ENCODE measurements around the gene ICE1.

GRCh38 chr5:5401095-5401494 lies 21.4 kb upstream of the ICE1 start:
- TF ChIP-seq CTCF (conservative IDR thresholded peaks at IDR 0.05; ENCODE audit: low read depth, low read length) (no peak), POLR2A (IDR thresholded peaks at IDR 0.05; ENCODE audit: low read depth, low read length) (no peak), MXI1 (IDR thresholded peaks at IDR 0.05; ENCODE audit: borderline replicate concordance, low read depth, low read length) (no peak), RAD21 (IDR thresholded peaks at IDR 0.05; ENCODE audit: low read length) (no peak), SMC3 (IDR thresholded peaks at IDR 0.05; ENCODE audit: low read depth, low read length) (no peak), MAZ (IDR thresholded peaks at IDR 0.05; ENCODE audit: borderline replicate concordance, low read depth, low read length) (no peak), RCOR1 (IDR thresholded peaks at IDR 0.05; ENCODE audit: insufficient replicate concordance, low read length) (no peak), CEBPB (IDR thresholded peaks at IDR 0.05; ENCODE audit: low read depth, low read length) (no peak), FOS (IDR thresholded peaks at IDR 0.05; ENCODE audit: low read depth, low read length) (no peak), MAFK (IDR thresholded peaks at IDR 0.05; ENCODE audit: low read depth, low read length) (no peak), ELK1 (IDR thresholded peaks at IDR 0.05; ENCODE audit: borderline replicate concordance, low read depth, low read length) (no peak), USF2 (IDR thresholded peaks at IDR 0.05; ENCODE audit: low read depth, low read length) (no peak), BHLHE40 (IDR thresholded peaks at IDR 0.05; ENCODE audit: low read depth, low read length) (no peak)
